Measurements from ENCODE around the gene SEMA3F. TPM values are rescaled to one million over a fixed set of nuclear protein-coding genes. Genes with fewer than 3 reads are reported as not detected.

SEMA3F gene
- polyA plus RNA-seq, 1 donor = 69.8 TPM

- DNase-seq = no peak
Observed at GRCh38 chr3:50169858-50170257, 14.7 kb downstream of the SEMA3F start.

- no peak for DNase-seq
Observed at GRCh38 chr3:50170689-50171088, 15.6 kb downstream of the SEMA3F start.

GRCh38 chr3:50171540-50172301, 16.6 kb downstream of the SEMA3F start:
- DNase-seq = no peak

- DNase-seq = no peak
Observed at GRCh38 chr3:50172626-50173220, 17.6 kb downstream of the SEMA3F start.

GRCh38 chr3:50173685-50174516, 18.8 kb downstream of the SEMA3F start:
- DNase-seq = no peak

- no peak for DNase-seq
Observed at GRCh38 chr3:50174517-50174895, 19.4 kb downstream of the SEMA3F start.

GRCh38 chr3:50174947-50175524, 19.9 kb downstream of the SEMA3F start:
- DNase-seq = no peak

- DNase-seq = no peak
Observed at GRCh38 chr3:50177346-50177745, 22.2 kb downstream of the SEMA3F start.

GRCh38 chr3:50179710-50180109, 24.6 kb downstream of the SEMA3F start:
- no peak for DNase-seq

GRCh38 chr3:50181985-50182384, 26.9 kb downstream of the SEMA3F start:
- no peak for DNase-seq

- DNase-seq = no peak
Observed at GRCh38 chr3:50182533-50183099, 27.5 kb downstream of the SEMA3F start.

GRCh38 chr3:50183755-50184154, 28.6 kb downstream of the SEMA3F start:
- no peak for DNase-seq

- DNase-seq = no peak
Observed at GRCh38 chr3:50184242-50184978, 29.3 kb downstream of the SEMA3F start.

- no peak for DNase-seq
Observed at GRCh38 chr3:50185230-50185629, 30.1 kb downstream of the SEMA3F start.

- DNase-seq = no peak
Observed at GRCh38 chr3:50186096-50186495, 31.0 kb downstream of the SEMA3F start.

- DNase-seq = no peak
Observed at GRCh38 chr3:50187750-50188149, 32.6 kb downstream of the SEMA3F start.

GRCh38 chr3:50189274-50189673, 34.1 kb downstream of the SEMA3F start:
- DNase-seq = peak; percentile 80

- DNase-seq = no peak
Observed at GRCh38 chr3:50189989-50190388, 34.9 kb downstream of the SEMA3F start.

GRCh38 chr3:50190936-50191660, 36.0 kb downstream of the SEMA3F start, which contains the start of gene GNAT1:
Gene GNAT1, plus strand, starts transcription at chr3:50191610. Its CDS starts 116 bp downstream, at chr3:50191726.
- no peak for DNase-seq

- DNase-seq = no peak
Observed at GRCh38 chr3:50192124-50192523, 37.0 kb downstream of the SEMA3F start.

GRCh38 chr3:50192689-50193141, 37.6 kb downstream of the SEMA3F start:
- DNase-seq = peak; percentile 74
